Measurements from ENCODE around the gene CLASP1. TPM values are rescaled to one million over a fixed set of nuclear protein-coding genes. Genes with fewer than 3 reads are reported as not detected.
A peak's percentile ranks its signal among the peaks of the same experiment; 100 is the strongest.

CLASP1 gene
- total RNA-seq, 1 experiment from 2014 or later: 45.9 TPM

- DNase-seq: no peak
- Histone ChIP-seq H3K14ac (ENCODE audit: insufficient read depth, low read length) (no peak overlapping the region), H3T11ph (ENCODE audit: low read length) (no peak overlapping the region), H3K9ac (ENCODE audit: extremely low read depth, insufficient read length, low read length) (no peak overlapping the region), H3K18ac (ENCODE audit: insufficient read length, low read depth, low read length) (no peak overlapping the region), H3K9me3 (ENCODE audit: control insufficient read depth, low read depth, low read length) (no peaks in the 10 kb centered on the region), H3K4me1 (ENCODE audit: insufficient read depth, low read length) (no peaks in the 10 kb centered on the region), H3K56ac (ENCODE audit: insufficient read length, low read depth, low read length) (no peak overlapping the region), H3K27ac (ENCODE audit: insufficient read length, low read depth, low read length) (no peak overlapping the region), H2AK5ac (ENCODE audit: insufficient read length, low read length) (no peak overlapping the region), H2BK15ac (ENCODE audit: low read depth, low read length) (no peak overlapping the region), H2AFZ (ENCODE audit: low read length) (no peak overlapping the region), H3K4me2 (ENCODE audit: insufficient read depth, insufficient read length, low read length) (no peak overlapping the region), H3K27me3 (ENCODE audit: insufficient read depth, low read length) (no peaks in the 10 kb centered on the region), H2BK5ac (ENCODE audit: insufficient read length, low read length) (no peak overlapping the region), H4K20me1 (ENCODE audit: control insufficient read depth, insufficient read depth, insufficient read length) (no peaks in the 10 kb centered on the region), H4K91ac (ENCODE audit: insufficient read length, low read depth, low read length) (no peak overlapping the region), H3K79me2 (ENCODE audit: insufficient read depth, low read length) (no peaks in the 10 kb centered on the region), H2BK20ac (ENCODE audit: low read depth, low read length, poor library complexity, severe bottlenecking) (no peak overlapping the region), H3K23me2 (ENCODE audit: insufficient read length, low read depth, low read length, poor library complexity, severe bottlenecking) (no peaks in the 10 kb centered on the region), H2BK120ac (ENCODE audit: low read depth, low read length, poor library complexity, severe bottlenecking) (no peak overlapping the region), H4K5ac (ENCODE audit: insufficient read length, low read depth, low read length) (no peak overlapping the region), H4K8ac (replicated peaks; ENCODE audit: insufficient read length, low read depth, low read length) (no peak overlapping the region), H3K23ac (ENCODE audit: insufficient read length, low read depth, low read length) (no peak overlapping the region), H3K79me1 (ENCODE audit: insufficient read depth, low read depth, low read length, poor library complexity, severe bottlenecking) (no peaks in the 10 kb centered on the region), H2BK12ac (ENCODE audit: insufficient read length, low read depth, low read length) (no peak overlapping the region), H3K4ac (ENCODE audit: low read depth, low read length) (no peak overlapping the region)
- no peaks in the 10 kb centered on the region for H3K4me1 Mint-ChIP-seq
- WGBS (ENCODE audit: extremely low coverage, insufficient read length, low lambda C conversion rate): 100% methylated on average over 1 of the region's 3 CpGs
- no peak for TF ChIP-seq CTCF (conservative IDR thresholded peaks at IDR 0.05)
- H3K27me3 Mint-ChIP-seq (ENCODE audit: low read depth): no peaks in the 10 kb centered on the region
- no peaks in the 10 kb centered on the region for H3K9me3 Mint-ChIP-seq
- peak overlapping the region in 2 of 3 experiments; percentile 18 to 68; a peak in 3 of 7 replicates for H3K27ac Mint-ChIP-seq
- H3K36me3 Mint-ChIP-seq (ENCODE audit: insufficient read depth in 1 of 3, low read depth in 3 of 3): peaks cover 6 to 49% (median 24%) of the 10 kb centered on the region in 3 experiments
- H3K4me3 Mint-ChIP-seq: no peak overlapping the region
Observed at GRCh38 chr2:121456325-121456724, 192.9 kb downstream of the CLASP1 start.

Measured in H9 (cell line).